ENCODE measurements around the gene RYR2. TPM values are rescaled to one million over a fixed set of nuclear protein-coding genes. Genes with fewer than 3 reads are reported as not detected.

The RYR2 gene
- polyA plus RNA-seq, 1 experiment, result not detected

GRCh38 chr1:237794071-237794470 lies 752.1 kb downstream of the RYR2 start:
- ChIA-PET CTCF (no interaction called here), POLR2A (no interaction called here)
- no peak for DNase-seq (ENCODE audit: low read depth)
- no peaks in the 10 kb centered on the region for H3K27me3 ChIP-seq (ENCODE audit: control insufficient read depth, insufficient read depth, low read length)
- no peak for TF ChIP-seq CTCF (IDR thresholded peaks at IDR 0.05; ENCODE audit: insufficient read depth, low read depth, low read length)
- no peak overlapping the region for H3K4me3 ChIP-seq (ENCODE audit: low read depth, low read length)
- H3K36me3 ChIP-seq (ENCODE audit: control insufficient read depth, insufficient read depth, low read length), result no peaks in the 10 kb centered on the region

- H3K36me3 ChIP-seq (ENCODE audit: control insufficient read depth, insufficient read depth, low read length), result no peaks in the 10 kb centered on the region
- ChIA-PET POLR2A (no interaction called here), CTCF (no interaction called here)
- no peak for DNase-seq (ENCODE audit: low read depth)
- H3K27me3 ChIP-seq (ENCODE audit: control insufficient read depth, insufficient read depth, low read length), result no peaks in the 10 kb centered on the region
- no peak overlapping the region for H3K4me3 ChIP-seq (ENCODE audit: low read depth, low read length)
- TF ChIP-seq CTCF (IDR thresholded peaks at IDR 0.05; ENCODE audit: insufficient read depth, low read depth, low read length), result no peak
Observed at GRCh38 chr1:237795558-237795957, 753.6 kb downstream of the RYR2 start.

GRCh38 chr1:237799762-237800474 lies 757.9 kb downstream of the RYR2 start:
- DNase-seq (ENCODE audit: low read depth), result no peak
- no peaks in the 10 kb centered on the region for H3K36me3 ChIP-seq (ENCODE audit: control insufficient read depth, insufficient read depth, low read length)
- no peak overlapping the region for H3K4me3 ChIP-seq (ENCODE audit: low read depth, low read length)
- CTCF ChIA-PET, result no interaction called here
- H3K27me3 ChIP-seq (ENCODE audit: control insufficient read depth, insufficient read depth, low read length), result no peaks in the 10 kb centered on the region
- no peak for TF ChIP-seq CTCF (IDR thresholded peaks at IDR 0.05; ENCODE audit: insufficient read depth, low read depth, low read length)
- POLR2A ChIA-PET, result no interaction called here

GRCh38 chr1:237804516-237804915 lies 762.5 kb downstream of the RYR2 start:
- DNase-seq (ENCODE audit: low read depth), result no peak
- no peaks in the 10 kb centered on the region for H3K27me3 ChIP-seq (ENCODE audit: control insufficient read depth, insufficient read depth, low read length)
- no peak for TF ChIP-seq CTCF (IDR thresholded peaks at IDR 0.05; ENCODE audit: insufficient read depth, low read depth, low read length)
- H3K4me3 ChIP-seq (ENCODE audit: low read depth, low read length), result no peak overlapping the region
- H3K36me3 ChIP-seq (ENCODE audit: control insufficient read depth, insufficient read depth, low read length), result no peaks in the 10 kb centered on the region
- ChIA-PET POLR2A (no interaction called here), CTCF (no interaction called here)

GRCh38 chr1:237809099-237809498 lies 767.1 kb downstream of the RYR2 start:
- H3K27me3 ChIP-seq (ENCODE audit: control insufficient read depth, insufficient read depth, low read length), result no peaks in the 10 kb centered on the region
- ChIA-PET POLR2A (no interaction called here), CTCF (no interaction called here)
- TF ChIP-seq CTCF (IDR thresholded peaks at IDR 0.05; ENCODE audit: insufficient read depth, low read depth, low read length), result no peak
- H3K4me3 ChIP-seq (ENCODE audit: low read depth, low read length), result no peak overlapping the region
- no peak for DNase-seq (ENCODE audit: low read depth)
- H3K36me3 ChIP-seq (ENCODE audit: control insufficient read depth, insufficient read depth, low read length), result no peaks in the 10 kb centered on the region

All from BJ (cell line).